Suprapubic skin (tissue), 4 donors: Measurements from ENCODE around the gene GJC2.

Experiments
- EP300 ChIP-seq: sonication (generic); formaldehyde crosslinking; IDR thresholded peaks from one replicate; pipeline ENCODE4 v1.6.1; 2017; ENCODE audit warnings: antibody characterized with exemption
- POLR2A ChIP-seq, 2 donors: fragments of 450-650 bp; IDR thresholded peaks; one replicate each; pipeline ENCODE4 v1.6.1; 2017; ENCODE audit warnings: antibody characterized with exemption in 2 of 2, mild to moderate bottlenecking in 2 of 2, moderate library complexity in 2 of 2
- POLR2AphosphoS5 ChIP-seq, 3 donors: sonication (generic); formaldehyde crosslinking; IDR thresholded peaks; one replicate each; pipeline ENCODE4 v1.6.1; 2017; ENCODE audit warnings: antibody characterized with exemption in 3 of 3
- TF ChIP-seq, protein P1 (sequence below), 2 donors: fragments of 200-600 bp in 1 of 2; fragments of 450-650 bp in 1 of 2; sonication (generic) in 1 of 2; IDR thresholded peaks; one replicate each; pipeline ENCODE4 v1.5.1; 2016 to 2019; ENCODE audit warnings: antibody characterized with exemption in 2 of 2, mild to moderate bottlenecking in 1 of 2, moderate library complexity in 1 of 2

GRCh38 chr1:228194921-228195812 is 45.4 kb downstream of the GJC2 start:
- TF ChIP-seq, protein P1, sequence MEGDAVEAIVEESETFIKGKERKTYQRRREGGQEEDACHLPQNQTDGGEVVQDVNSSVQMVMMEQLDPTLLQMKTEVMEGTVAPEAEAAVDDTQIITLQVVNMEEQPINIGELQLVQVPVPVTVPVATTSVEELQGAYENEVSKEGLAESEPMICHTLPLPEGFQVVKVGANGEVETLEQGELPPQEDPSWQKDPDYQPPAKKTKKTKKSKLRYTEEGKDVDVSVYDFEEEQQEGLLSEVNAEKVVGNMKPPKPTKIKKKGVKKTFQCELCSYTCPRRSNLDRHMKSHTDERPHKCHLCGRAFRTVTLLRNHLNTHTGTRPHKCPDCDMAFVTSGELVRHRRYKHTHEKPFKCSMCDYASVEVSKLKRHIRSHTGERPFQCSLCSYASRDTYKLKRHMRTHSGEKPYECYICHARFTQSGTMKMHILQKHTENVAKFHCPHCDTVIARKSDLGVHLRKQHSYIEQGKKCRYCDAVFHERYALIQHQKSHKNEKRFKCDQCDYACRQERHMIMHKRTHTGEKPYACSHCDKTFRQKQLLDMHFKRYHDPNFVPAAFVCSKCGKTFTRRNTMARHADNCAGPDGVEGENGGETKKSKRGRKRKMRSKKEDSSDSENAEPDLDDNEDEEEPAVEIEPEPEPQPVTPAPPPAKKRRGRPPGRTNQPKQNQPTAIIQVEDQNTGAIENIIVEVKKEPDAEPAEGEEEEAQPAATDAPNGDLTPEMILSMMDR (IDR thresholded peaks at IDR 0.05) = no peak
- no peak for TF ChIP-seq POLR2AphosphoS5 (IDR thresholded peaks at IDR 0.05)
- TF ChIP-seq POLR2A (IDR thresholded peaks at IDR 0.05) = no peak
- TF ChIP-seq EP300 = no peak
